GM12874 (cell line): ENCODE measurements around the gene CACNA1D.

Experiments used
- CTCF ChIP-seq: IDR thresholded peaks from 2 replicates; pipeline ENCODE4 v1.5.1; 2011; ENCODE audit warnings: low read depth, mild to moderate bottlenecking, control low read depth, low read length, moderate library complexity; ENCODE audit not compliant: insufficient read depth

CACNA1D gene

GRCh38 chr3:53799338-53799865, 305.0 kb downstream of the CACNA1D start:
- TF ChIP-seq CTCF, result no peak

- TF ChIP-seq CTCF, result no peak
Measured at GRCh38 chr3:53800041-53800906, 305.9 kb downstream of the CACNA1D start.

- no peak for TF ChIP-seq CTCF
Measured at GRCh38 chr3:53801319-53801718, 306.9 kb downstream of the CACNA1D start.

DNA sequence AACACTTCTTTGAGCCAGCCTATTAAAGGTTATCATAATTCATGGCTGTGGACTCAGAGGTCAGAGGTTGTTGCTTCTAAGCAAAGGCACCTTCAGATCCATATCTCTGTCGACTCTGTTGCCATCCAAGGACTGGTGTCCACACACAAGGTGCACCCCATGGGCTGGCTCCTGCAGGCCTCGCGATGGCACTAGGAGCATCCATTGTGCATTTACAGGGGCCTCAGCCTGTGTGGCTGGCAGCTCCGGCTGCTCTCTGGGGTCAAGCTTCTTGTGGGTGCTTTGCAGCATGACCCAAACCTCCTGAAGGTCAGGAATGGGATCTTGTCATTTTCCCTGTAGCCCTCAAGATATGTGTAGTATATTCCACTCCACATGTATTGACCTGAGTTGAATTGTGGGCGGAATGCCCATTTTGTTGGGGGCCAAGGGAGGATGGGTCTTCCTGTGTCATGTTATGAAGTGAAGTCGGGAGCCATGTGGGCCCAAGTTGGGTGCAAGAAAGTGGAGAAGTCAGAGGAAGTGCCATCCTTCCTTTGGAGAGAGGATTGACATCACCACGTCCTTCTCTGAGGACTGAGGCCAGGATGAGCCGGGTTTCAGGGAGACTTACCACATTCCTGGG, 308.0 kb downstream of the CACNA1D start:
- no peak for TF ChIP-seq CTCF

DNA sequence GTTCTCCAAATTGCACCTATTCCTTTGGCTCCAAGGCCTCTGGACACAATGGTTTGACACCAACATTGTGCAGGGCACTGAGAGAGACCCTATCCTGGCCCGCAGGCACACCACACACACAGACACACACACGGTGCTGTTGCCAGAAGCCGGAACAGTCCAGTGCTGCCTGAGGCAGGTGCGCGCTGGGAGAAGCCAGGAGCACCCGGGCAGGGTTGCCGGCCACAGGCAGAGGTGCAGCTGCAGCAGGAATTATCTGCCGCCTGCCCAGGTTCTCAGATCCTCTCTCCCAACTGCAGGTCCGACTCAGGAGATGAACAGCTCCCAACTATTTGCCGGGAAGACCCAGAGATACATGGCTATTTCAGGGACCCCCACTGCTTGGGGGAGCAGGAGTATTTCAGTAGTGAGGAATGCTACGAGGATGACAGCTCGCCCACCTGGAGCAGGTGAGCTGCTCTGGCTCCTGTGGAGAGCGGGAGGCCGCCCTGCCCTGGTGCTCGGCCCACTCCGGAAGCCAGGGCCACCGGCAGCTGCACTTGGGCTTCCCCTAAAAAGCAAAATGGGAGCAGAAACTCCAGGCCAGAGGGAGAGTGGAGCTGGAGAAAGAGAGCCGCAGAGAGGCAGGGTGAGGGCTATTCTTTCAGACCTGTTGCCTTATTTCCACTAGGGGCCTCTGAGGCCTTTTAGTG, 308.9 kb downstream of the CACNA1D start:
- no peak for TF ChIP-seq CTCF

DNA sequence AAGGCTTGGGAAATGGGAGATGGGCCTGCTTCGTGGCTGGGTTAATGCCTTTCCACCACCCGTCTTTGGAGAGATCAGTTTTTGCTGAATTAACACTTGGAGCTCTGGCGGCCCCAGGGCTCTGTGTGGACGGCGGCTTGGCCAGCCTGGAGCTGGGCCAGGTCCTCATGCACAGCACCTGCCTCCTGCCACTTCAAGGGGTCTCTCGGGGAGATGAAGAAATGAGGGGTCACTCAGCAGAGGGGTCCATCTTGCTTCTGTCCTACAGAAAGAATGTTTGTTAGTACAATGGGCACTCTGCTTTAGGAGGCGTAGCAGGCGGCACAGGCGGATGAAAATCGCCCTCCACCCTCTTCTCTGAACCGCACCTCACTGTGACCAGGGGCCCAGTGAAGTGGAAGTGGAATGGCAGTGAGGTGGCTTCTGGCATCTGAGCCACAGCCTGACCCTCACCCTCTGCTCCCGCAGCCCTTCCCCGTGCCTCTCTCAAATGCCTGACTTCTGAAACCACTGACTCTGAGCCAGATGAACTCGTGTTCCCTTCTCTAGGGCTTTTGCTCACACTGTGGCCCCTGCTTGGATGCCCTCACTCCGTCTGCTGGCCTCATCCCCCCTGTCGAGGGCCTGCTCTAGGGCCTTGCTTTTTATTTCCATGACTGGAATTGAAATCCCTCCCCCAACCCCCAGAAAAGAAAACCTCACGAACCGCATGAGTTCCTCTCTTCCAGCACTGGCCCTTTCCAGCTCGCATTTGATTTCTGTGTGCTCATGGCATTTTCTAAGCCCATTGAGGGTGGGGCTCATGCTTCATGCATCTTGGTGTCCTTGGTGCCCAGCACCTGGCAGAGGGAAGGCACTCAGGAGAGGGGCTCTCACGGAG, 309.6 kb downstream of the CACNA1D start:
- TF ChIP-seq CTCF, result no peak
